Activated naive CD8-positive, alpha-beta T cell treated with anti-CD3 and anti-CD28 coated beads, Interleukin-2, amount 50 U/mL, for 16 hours (primary cell): ENCODE results near the gene MKNK1.
A peak's percentile ranks its signal among the peaks of the same experiment; 100 is the strongest.

Experiments
- DNase-seq: peaks from one replicate; pipeline ENCODE4 v3.0.0-alpha.2; 2020; ENCODE audit warnings: low read depth, low spot score

MKNK1 gene

GRCh38 chr1:46618754-46619415 is 14.8 kb upstream of the MKNK1 start:
- DNase-seq, result no peak

DNA sequence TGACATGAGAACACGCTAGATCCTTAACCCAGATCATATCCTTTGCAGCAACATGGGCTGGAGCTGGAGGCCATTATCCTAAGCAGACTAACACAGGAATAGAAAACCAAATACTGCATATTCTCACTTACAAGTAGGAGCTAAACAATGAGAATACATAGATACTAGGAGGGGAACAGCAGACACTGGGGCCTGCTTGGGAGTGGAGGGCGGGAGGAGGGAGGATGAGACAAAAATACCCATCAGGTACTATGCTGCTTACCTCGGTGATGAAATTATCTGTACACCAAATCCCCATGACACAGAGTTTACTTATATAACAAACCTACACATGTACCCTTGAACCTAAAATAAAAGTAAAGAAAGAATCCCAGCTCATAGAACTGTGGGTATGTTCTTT is 13.8 kb upstream of the MKNK1 start:
- DNase-seq, result no peak

- no peak for DNase-seq
Observed at GRCh38 chr1:46617108-46617800, 13.2 kb upstream of the MKNK1 start.

DNA sequence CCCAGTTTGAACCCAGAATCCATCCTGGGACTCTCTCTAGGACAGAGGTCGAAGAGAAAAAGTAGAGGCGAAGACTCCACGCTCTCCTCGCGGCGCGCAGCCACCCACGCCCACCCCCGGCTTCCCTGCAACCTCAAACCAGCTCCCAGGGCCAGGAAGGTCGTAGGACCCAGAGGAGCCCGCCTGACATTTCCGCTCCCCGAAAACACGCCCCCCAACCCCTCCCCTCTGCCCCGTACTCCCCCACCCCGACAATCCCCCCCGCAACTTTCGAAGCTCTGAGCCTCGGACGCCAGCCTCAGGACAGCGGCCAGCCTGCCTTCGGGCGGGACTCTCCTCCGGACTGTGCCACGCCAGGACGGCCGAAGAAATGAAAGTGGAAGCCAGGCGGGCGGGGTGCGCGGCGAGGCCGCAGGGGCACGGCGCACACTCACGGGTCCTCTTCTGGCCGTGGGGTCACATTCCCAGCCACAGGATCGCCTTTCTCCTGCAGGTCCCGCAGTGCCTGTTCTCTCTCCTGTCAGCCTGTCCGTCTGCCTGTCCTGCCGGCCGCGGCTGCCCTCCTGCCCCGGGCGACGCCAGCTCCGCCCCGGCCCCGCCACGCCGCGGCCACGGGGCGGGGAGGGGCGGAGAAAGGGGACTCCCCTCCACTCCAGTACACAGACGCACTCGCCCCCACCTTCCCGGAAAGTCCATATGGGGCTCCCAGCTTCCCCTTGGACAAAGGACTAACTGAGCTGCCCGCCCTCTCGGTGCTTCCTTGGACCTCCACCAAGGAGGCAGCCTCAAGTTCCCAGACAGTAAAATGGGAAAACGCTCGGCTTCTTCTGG is 12.4 kb upstream of the MKNK1 start, which contains the start of gene MOB3C:
Gene MOB3C (minus strand): TSS at position 535 of the 831 bp plus-strand sequence. CDS start 3,490 bp downstream, outside the sequence.
- peak; percentile 37 for DNase-seq

DNA sequence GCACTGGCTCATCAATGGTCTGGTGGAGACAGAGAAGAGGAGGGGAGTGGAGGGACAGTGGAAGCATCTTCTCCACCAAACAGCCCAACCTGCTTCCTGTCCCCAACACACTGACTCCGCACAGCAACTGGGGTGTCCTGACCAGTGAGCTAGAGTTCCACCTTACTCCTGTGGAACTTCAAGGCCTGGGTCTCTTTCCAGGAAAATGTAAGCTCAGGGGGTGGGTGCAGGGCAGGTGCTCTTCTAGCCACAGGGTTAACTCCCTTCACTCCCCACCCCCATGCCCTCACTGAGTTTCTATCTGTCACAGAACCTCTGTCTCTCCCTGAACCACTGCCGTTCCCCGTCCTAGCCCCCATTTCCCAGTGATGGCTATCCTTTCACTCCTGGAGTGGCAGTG is 11.7 kb upstream of the MKNK1 start:
- DNase-seq, result no peak

GRCh38 chr1:46615088-46615487 is 11.0 kb upstream of the MKNK1 start:
- DNase-seq, result no peak

DNA sequence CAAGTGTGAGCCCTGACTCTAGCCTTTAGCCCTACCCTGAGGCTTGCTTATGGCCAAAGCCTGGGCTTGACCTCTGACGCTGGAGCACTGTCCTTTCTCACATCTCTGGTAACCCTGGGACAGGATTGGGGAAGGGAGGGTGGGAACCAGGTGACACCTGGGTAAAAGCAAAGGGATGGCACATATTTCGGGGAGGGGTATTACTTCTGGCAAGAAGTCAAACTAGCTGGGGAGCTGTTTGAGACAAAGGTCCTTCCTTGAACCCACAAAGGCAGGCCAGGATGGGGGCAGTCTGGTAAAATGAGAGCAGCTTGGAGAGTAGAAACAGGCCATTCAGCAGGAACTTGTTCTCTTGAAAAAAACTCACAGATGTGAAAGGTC is 10.5 kb upstream of the MKNK1 start:
- DNase-seq, result no peak

DNA sequence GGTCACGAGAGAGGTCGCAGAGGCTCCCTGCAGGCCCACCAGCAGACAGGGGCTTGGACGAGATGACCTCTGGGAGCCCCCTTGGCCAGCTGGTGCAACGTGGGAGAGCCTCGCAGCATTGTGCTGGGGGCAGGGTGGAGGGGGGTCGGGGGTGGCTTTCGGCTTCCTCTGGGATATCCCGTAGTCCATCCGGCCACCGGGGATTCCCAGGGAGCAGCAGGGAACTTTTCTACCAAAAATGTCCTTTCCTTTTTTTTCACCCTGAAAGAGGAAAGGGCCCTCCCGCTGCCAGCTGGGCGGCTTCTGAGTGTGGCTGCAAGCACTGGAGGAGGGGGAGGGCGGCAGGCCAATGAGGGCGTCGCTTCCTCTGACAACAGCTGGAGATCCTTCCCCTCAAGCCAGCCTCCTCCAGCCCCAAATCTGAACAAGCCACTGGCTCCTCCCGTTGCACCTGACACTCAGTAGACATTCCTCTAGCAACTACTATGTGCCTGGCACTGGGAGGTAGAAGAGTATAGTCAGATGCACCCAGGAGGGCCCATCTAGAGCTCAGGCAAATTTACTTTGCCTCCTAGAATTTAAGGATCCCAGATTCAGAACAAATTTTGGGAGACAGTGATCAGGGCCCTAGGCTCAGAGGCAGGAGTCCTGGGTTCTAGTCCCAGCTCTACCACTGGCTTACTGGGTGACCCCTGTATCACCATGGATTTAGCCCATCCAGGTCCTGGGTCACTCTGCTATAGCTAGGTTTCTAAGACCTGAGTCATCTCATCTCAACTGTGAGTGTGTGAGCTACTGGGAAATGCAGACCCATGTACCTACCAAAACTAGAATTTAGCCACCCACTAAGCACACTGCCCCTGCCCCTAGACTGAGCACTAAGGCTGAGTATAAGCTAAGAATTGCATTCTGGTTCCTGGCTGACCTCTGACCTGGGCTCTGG is 9.9 kb upstream of the MKNK1 start:
- DNase-seq, result no peak

DNA sequence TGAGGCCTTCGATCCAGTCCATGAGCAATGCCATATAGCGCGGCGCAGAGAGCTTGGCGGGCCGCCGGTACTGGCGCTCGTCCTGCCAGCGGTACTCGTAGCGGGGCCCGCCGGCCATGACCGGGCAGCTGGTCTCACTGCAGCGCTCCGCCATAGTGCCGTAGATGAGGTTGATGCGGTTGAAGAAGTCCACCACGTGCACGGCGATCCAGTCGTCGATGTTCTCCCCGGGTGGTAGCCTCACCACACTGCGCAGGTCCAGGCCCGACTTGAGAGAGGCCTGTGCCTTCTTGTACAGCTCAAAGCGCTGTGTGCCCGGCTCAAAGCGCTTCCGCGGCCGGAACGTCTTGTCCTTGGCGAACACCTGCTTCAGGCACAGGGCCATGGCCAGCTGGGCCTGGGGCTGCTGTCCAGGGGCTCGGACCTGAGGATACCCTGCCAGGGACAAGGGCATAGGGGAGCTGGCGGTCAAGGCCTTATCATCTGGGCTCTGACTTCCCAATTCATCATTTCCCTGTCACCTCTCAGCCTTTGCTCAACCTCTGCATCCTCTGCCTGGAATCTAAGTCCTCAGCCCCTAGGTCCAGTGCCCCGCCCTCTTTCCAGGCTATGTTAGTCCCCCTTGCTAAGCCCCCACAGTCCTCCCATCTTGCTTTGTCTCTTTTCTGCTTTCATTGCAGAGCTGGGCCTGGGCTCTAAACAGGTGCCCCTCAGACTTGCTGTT is 9.0 kb upstream of the MKNK1 start:
- DNase-seq, result no peak

DNA sequence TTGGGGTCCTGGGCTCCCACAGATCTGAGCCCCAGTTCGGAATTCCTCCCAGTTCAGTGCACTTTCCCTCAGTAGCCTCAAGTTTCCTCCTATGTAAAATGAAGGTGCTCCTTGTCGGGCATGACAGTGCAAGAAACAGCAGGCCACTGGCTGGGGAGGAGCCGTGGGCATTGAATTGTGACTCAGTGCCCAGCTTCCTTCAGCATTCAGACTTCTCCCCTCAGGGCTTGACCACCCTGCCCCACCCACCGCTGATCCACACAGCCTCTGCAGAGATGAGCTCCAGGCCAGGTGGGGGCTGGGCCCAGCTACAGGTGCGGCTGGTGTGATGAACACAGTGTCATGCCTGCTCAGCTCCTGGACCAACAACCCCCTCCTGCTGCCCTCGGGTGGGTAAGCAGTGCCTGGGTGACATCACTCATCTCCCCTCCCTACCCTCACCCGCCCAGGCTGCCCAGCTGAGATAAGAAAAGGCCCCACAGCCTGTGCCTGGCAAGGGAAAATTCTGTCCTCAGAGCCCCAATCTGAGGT is 7.7 kb upstream of the MKNK1 start:
- no peak for DNase-seq

DNA sequence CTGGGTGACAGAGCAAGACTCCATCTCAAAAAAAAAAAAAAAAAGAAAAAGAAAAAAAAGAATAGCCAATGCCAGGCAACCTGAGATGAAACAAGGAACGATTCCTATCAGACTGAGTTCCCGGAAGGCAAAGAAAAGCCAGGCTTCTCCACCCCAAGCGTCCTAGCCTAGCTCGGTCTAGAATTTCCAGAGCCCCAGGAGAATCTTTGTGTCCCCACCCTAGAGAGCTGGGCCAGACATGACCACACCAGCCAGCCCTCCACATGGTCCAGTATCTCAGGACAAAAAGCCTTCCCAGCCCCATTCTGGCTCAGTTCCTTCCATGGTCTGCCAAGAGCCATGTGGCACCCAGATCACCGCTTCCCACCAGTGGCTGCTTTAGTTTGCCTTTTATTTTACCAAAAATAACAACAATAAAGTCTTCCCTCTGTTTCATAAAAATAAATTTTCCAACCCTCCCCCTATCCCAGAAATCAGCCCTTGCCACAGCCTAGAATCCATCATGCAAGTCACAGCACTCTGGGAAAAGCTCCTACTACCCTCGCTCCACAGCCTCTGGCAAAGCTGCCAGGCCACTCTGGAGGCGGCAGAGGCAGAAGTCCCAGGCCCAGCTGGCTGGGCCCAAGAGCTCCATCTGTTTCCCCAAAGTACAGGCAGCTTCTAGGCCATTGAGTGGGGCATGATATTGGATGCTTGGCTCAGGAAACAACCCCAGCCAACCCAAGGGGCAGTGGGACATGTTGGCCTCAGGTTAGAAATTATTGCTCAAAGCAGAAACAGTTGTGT is 3.5 kb upstream of the MKNK1 start:
- DNase-seq, result no peak

- DNase-seq, result no peak
Observed at GRCh38 chr1:46606255-46606965, 2.3 kb upstream of the MKNK1 start.

GRCh38 chr1:46605232-46605631 is 1.2 kb upstream of the MKNK1 start:
- DNase-seq, result no peak

GRCh38 chr1:46603481-46603857 is 599 bp downstream of the MKNK1 start:
- DNase-seq, result no peak

- DNase-seq, result no peak
Observed at GRCh38 chr1:46601257-46602007, 2.6 kb downstream of the MKNK1 start.

- DNase-seq, result no peak
Observed at GRCh38 chr1:46599059-46599970, 4.8 kb downstream of the MKNK1 start.

DNA sequence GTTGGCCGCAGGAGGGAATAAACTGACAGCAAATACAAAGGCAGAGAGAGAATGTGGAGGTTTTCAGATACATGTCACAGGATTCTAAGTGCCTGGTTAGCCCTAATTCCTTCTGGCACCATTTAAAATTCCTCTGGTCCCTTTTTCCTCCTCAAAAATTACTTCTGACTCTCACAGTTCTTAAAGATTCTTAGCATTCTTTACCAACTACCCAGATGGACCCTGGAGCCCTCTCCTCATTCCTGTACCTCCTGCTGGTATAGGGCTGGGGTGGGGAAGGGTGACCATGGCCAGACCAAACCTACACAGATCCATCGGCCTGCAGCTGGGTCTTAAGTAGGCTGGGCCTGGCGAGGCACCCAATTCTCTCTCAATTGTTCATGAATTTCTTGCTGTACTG is 7.2 kb downstream of the MKNK1 start:
- no peak for DNase-seq
